H1 (cell line): Measurements from ENCODE around the gene AGBL1. TPM values are rescaled to one million over a fixed set of nuclear protein-coding genes. Genes with fewer than 3 reads are reported as not detected.

Experiments used
- EZH2 ChIP-seq: fragments of 200-600 bp; sonication (generic); IDR thresholded peaks from 2 replicates; pipeline ENCODE4 v1.7.1; 2012; ENCODE audit warnings: low read depth, mild to moderate bottlenecking, moderate library complexity, low read length, inconsistent platforms; ENCODE audit not compliant: severe bottlenecking
- KDM5A ChIP-seq: fragments of 200-600 bp; IDR thresholded peaks from 2 replicates; pipeline ENCODE4 v1.7.1; 2012; ENCODE audit warnings: mild to moderate bottlenecking, low read length, inconsistent platforms, mixed read lengths
- SIRT6 ChIP-seq: IDR thresholded peaks from one replicate; pipeline ENCODE4 v1.7.1; 2012; ENCODE audit warnings: low read length, inconsistent platforms
- polyA plus RNA-seq, 7 experiments: library from polyadenylated mRNA; depleted of rRNA in 3 of 7; stranded (reverse) in 5 of 7; unstranded in 2 of 7; fragments of >200 nt in 5 of 7; fragments of 200-250 nt in 2 of 7; gene quantifications; 1 replicate in 5 of 7; 2 replicates in 1 of 7; 4 replicates in 1 of 7; pipeline versions ENCODE4 v1.2.1 to v1.2.3, GENCODE V29; 2011 to 2013; ENCODE audit warnings: missing spikeins in 2 of 7, mixed read lengths in 2 of 7
- total RNA-seq: library from RNA; stranded (reverse); fragmentation: NEBNext Ultra II Directional; extraction: Animal tissue kit (Norgen Biotek cat#: 25700); gene quantifications from 2 replicates; pipeline ENCODE4 v1.2.1, GENCODE V29; 2021

AGBL1 gene
- total and polyA plus RNA-seq, 2 of the 8 experiments (the other 6 are each of a cell fraction or from before 2014, with no cell fraction given), result not detected

- TF ChIP-seq KDM5A, result no peak
- no peak for TF ChIP-seq SIRT6
- TF ChIP-seq EZH2, result no peak
These were observed 580.2 kb downstream of the AGBL1 start (continued) for GRCh38 chr15:86659724-86660411.
